Activated CD4-positive, alpha-beta T cell treated with anti-CD3 and anti-CD28 coated beads, Interleukin-2, amount 50 U/mL, for 16 hours (primary cell): ENCODE data around the gene PNMA8A.

Experiments
- DNase-seq: peaks from one replicate; pipeline ENCODE4 v3.0.0-alpha.2; 2020

PNMA8A gene

DNA sequence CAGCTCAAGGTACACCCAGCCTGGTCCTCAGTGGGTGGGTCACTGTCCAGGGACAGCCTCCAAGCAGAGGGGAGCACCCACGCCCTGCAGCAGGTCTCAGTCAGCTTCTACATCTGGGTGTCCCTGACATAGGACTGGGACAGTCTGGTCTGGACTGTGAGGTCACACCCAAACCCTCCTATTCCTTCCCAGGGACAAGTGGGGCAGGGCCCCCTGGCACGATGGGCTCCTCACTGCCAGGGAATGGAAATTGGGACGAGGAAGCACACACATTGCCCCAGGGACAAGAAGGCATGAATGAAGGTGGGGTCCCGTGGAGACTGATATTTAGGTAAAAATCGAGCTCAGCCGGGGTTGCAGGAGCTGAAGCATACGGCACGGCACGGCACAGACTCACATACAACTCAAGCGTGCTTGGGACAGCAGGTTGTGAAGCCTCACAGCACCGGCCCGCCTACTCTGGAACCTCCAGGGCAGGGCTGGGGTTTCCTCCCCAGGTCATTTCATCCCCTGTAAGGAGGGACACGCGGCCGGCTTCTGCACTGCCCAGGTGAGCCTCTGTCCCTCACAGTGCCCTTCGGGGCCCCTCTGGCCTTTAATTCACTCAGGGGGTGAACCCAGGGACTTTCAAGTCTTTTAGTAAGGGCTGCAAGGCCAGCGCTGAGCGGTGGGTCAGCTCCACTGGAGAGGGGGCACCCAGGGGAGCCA, 20.8 kb upstream of the PNMA8A start:
- DNase-seq, result no peak

DNA sequence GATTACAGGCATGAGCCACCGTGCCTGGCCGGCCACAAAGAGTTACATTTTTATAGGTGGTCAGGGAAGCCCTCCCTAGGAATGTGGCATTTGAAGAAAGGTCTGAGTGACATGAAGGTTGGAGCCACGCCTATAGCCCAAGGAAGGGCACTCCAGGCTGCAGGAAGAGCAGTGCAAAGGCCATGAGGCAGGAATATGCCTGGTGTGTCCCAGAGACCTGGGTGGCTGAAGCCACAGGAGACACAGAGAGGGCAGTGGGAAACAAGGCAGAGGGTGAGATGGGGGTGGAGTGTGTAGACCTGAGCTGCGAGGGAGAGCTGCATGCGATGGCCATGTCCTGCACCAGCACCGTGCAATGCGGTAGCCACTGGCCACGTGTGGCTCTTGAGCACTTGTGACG, 19.4 kb upstream of the PNMA8A start:
- DNase-seq, result no peak

DNA sequence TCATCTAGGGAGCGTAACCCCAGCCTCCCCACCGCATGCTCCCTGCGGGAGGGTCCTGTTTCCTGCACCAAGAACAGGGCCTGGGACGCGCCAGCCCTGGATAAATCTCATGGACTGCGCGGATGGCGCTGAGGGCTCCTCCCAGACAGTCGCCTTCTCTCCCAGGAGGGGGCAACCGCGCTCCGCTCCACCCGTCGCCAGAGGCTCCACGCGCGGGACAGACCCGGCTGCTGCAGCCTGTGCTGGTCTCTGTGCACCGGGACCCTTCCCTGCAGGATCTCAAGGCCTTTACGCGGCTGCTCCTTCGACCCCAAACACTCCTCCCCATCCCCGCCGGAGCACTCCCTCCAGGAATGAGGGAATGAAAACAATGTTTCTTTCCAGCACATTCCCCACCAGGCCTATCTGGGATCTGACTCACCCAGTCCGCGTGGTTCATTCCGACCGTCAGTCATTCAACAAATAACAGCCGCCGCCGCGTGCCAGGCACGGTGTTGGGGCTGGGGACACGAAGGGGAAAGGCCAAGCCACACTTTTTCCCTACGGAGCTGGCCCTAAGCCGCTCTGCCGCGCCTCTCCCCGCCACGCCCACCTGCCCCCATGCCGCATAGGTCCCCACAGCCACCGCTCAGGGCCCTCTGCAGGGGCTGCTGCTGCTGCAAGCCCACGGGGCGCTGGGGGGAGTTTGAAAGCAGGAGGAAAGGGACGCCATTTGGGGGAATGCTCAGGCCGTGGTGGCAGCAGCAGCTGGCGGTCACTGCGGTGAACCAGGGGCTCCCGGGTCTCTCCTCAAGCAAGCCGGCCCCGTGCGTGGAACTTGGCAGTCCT, 18.3 kb upstream of the PNMA8A start:
- no peak for DNase-seq

DNA sequence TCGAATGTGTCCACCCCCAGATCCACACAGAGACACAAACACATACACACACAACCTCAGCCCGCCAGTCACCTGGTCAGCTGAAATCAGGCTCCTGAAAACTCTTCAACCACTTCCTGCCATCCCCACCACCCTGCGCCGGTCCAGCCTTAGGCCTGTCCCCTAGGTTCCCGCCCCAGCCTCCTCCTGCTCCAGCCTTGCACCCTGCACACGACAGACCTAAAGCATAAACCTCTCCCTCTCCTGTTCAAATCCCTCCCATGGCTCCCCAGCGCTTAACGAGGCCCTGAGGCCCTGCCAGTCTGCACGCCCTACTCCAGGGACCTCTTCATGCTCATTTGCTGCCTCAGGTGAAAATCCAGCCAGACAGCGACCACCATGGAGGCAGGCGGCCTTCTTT, 17.2 kb upstream of the PNMA8A start:
- no peak for DNase-seq

DNA sequence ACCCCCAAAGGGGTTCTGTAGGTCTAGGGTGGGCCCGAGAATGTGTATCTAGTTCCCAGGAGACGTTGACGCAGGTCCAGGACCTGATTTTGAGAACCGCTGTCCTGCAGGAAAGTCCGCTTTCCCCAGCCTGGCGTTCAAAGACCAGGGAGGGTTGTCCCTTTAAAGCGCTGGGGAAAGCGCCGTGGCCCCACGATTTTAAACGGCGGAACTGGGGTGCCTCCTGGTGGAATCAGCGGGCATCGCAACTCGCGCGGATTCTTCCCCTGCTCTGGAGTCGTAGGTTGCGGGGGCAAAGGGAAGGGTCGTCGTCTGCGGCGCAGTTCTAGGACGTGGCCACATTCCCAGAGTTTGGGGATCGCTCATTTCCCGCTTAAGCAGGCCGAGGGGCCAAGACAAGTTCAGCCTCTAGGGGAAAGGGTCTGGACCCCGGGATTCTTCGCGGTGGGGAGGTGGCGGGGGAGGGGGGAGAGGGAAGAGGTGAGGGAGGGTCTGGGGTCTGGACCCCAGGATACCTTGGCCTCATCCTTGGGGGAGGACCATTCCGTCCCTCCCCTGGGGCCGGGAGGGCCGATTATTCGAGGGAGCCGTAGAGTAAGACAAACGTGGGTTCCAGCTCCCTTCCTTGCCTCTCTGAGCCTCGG, 16.6 kb upstream of the PNMA8A start:
- peak; percentile 64 for DNase-seq

DNA sequence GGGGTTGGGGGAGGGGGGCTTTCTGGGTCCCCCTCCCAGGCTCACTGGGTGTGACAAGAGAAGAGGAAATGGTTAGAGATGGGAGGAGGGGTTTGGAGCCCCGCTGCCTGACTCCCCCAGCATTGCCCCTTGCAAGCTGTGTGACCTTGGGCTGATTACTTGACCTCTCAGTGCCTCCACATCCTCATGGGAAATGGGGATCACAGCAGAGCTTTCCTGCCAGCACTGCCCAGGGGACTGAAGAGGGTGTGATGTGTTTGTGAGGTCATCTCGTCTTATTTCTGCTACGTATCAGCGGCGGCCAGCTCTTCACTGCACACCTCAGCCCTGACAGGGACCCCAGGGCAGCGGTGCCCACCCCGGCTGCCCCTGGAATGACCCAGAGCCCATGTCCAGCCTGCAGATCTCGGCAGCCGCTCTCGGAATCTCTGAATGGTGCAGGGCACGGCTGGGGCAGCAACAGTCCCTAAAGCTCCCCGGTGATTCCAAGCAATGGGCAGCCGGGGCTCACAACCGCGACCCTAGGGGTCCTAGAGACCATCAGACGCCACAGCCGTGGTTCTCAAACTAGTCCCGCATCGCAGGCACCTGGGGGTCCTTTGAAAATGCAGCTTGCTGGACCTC, 15.9 kb upstream of the PNMA8A start:
- DNase-seq, result no peak

DNA sequence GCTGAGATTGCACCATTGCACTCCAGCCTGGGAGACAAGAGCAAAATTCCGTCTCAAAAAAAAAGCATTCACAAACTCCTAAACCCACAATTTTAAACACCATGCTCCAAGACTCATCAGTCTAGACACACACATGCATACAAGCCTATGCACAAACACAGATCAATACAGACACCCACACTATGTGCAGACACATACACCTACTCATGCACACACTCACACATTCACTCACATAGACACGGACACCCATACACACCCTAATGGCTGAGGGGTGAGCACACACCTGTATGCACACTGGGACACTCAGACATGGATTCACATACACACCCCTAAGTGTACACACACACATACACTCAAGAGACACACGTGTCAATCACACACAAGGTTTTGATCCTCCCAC, 15.0 kb upstream of the PNMA8A start:
- no peak for DNase-seq

DNA sequence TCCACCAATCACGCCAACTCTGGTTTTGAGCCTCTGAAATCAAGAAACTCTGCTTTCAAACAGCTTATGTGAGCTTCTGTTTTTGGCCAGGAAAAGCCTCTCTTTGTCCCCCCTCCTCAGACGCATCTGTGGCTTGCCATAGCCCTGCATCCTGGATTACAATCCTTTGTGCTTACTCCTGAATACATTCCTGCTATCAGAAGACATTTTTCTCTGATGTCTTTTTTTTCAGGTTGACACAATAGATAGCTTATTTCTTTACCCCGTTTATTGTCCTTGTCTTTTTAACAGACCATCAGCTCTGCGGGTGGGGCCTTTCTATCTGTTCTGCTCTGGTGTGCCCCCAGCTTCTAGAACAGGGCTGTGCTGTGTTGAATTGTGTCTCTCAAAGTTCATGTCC, 13.3 kb upstream of the PNMA8A start:
- DNase-seq, result no peak

DNA sequence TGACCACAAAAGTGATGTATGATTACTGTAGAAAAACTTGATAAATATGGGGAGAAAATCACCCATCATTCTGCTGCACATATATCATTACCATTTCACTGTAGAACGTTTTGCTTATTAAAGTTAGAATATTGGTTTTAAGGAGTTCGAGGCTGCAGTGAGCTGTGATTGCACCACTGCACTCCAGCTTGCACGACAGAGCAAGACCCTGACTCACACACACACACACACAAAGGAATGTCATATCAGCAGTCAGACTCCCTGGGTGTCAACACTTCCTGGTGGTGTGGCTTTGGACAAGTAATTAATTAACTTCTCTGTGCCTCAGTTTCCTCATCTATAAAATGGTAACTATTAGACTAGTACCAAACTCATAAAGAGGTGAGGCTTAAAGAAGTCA, 11.3 kb upstream of the PNMA8A start:
- no peak for DNase-seq

DNA sequence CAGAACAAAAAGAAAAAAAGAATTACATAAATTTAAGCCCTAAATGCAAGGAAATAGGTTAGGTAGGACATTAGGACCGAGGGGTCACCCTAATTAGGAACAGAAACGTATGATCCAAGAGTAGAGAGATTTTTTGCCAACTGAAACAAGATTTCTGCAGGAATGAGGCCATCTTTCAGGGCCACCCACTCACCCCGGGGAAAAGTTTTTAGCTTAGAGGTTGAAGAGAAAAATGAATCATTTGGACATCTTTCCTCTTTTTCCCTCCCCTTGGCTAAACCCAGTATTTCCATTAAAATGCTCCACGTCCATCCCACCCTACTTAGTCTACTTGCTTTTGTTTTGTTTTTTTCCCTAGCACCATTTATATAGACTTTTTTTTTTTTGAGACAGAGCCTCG, 10.6 kb upstream of the PNMA8A start:
- DNase-seq, result no peak

DNA sequence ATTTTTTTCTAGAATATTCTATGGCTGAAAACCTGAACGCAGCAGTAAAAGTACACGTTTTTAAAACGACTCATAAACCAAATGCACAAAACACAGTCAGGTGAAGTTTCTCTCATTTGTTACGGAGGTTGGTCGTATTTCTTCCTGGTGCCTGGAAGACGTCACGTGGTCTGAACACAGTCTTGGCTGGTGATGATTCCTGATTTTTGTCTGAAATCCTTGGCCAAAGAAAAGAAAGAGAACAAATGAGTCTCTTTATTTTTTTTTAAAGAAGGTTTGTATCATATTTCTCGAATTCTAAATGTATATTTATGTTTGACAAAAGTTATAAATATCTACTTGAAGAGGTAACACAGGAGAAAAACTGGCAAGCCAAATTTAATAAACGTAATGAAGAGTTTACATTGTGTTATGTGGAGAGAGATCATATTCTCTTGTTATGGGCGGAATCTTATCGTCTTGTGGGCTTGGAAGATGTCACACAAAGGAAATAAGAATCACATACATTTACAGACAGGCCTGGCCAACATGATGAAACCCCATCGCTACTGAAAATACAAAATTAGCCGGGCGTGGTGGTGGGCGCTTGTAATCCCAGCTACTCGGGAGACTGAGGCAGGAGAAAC, 10.0 kb upstream of the PNMA8A start:
- DNase-seq, result no peak

DNA sequence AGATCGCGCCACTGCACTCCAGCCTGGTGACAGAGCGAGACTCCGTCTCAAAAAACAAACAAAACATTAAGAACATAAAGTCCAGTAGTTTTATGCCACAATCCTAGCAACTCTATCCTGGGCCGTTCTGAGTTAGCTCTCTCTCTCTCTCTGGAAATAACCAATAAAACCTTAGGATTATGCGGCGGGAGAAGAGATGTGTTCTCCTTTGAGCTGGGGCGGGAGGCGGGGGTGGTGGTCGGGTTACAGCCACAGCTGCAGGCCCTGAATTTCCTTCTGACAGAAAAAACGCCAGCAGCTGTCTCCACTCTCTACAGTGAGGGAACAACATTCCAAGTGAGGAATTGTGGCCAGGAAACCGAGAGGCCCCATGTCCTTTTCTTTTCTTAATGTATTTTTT, 9.1 kb upstream of the PNMA8A start:
- no peak for DNase-seq

DNA sequence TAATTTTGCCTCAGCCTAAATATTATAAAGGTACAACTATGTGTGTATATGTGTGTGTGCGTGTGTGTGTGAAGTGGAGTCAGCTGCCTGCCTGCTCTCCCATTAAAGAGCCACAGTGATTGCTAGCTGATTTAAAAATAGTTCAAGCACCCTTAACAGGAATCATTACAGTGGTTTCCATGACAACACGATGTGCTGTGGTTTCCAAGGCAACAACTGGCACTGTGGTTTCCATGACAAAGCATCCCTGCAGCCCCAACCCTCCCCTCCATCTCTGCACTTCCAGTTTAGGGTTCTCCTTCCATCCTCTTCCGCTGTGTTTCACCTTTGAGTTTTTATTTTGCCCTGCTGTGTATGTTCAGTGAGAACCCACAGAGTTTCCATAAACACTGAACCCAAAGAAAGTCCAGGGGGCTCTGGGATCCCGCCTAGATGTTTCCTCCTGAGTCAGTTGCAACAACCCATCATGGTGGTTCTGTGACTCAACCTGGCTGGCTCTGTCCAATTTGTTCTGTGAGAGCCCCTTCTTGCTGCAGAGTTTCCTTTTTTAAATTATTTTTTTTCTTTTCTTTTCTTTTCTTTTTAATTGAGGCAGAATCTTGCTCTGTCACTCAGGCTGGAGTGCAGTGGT, 7.1 kb upstream of the PNMA8A start:
- peak; percentile 23 for DNase-seq

DNA sequence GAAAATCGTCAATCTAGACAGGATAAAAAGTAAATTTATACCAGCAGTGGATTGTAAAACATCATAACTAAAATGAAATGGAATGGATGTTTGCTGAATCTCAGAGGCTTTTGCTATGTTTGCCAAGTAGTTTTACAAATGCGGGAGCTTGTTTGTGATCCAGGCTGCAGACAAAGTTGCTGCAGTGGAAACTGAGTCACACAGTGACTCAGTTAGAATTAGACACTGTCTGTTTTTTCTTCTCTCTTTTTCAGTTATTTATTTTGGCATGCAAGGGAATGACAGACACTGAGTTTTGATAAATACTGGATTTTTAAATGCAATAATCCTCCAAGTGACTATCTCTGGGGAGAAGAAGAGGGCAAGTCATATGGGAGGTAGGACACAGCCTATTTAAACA, 4.6 kb upstream of the PNMA8A start:
- no peak for DNase-seq

DNA sequence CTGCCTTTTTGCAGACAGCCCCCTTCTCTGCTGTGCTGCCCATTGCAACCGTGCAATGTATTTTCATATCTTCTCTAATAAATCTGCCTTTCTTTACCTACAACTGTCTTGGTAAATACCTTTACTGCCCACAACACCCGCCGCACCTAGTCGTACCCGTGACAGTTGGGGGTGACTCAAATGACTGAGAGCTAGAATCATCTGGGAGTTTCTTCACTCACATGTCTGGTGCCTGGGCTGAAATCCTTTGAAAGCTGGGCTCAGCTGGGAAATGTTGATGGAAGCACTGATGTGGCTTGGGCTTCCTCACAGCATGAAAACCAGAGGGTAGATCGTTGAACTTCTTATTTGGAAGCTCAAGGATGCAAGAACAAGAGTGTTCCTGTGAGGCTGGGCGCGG, 2.8 kb upstream of the PNMA8A start:
- DNase-seq, result no peak

DNA sequence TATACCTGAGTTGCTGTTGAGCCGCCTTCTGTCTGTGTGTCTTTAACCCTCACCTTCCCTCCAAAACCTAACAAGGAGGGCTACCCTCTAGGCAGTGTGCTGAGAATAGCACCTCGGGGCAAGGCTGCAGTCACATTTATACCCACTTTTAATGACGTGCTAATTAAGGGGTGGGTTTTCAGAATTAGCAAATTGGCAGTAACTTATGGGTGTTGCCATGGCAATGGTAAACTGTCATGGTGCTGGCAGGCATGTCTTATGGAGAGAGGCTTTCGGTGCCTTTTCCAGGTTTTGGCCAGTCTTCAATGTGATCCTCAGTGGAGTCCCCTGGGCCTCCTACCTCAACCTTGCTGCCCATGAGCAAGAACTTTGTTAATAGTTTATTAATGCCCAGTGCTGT, 1.2 kb upstream of the PNMA8A start:
- no peak for DNase-seq

DNA sequence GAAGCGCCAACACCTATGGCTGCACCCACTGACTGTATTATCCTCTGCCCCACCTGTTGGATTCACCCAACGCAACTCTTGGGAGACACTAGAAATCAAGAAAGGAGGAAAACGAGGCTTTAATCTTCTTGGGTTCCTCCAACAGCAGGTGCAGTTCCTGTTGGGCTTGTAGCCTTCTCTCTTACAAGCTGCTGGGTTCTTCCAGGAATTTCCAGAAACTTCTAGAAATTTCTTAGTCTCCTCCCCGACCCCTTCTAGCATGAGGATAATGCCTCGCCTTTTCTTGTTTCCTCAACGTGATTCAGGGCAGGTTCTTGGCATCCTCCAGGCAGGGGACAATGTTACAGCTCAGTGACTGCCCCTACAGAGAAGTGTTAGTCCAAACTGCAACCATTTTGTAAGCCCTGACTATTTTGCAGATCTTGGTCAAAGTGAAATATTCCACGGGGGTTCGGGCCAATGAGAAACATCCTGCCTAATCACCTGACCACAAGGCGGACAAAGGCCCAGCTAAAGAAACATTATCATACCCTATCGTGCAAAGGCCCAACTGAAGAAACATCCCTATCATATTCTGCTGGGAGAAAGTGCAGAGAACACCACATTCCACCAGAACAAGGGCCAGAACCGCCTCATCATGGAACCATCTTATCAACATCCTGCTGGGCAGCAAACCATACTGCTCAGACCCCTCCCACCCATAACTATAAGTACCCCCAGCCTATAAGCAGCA, 614 bp upstream of the PNMA8A start:
- DNase-seq, result no peak

DNA sequence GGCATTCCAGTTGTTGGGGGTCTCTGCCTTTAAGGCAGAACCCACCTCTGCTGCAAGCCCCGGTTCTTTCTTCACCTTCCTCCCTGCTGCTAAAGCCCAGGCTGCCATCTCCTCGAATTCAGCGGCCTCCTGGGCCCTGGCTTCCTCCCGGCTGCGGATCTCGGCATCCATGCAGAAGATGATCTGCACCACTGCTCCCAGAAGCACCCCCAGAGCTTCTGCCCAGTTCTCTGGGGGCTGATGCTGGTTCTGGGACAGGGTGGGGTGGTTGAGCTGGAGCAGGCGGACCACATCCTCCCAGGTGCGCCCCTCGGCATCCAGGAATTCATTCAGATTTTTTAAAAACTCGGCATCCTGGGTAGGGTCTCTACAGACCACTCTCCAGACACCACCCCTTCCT, 987 bp downstream of the PNMA8A start:
- no peak for DNase-seq

DNA sequence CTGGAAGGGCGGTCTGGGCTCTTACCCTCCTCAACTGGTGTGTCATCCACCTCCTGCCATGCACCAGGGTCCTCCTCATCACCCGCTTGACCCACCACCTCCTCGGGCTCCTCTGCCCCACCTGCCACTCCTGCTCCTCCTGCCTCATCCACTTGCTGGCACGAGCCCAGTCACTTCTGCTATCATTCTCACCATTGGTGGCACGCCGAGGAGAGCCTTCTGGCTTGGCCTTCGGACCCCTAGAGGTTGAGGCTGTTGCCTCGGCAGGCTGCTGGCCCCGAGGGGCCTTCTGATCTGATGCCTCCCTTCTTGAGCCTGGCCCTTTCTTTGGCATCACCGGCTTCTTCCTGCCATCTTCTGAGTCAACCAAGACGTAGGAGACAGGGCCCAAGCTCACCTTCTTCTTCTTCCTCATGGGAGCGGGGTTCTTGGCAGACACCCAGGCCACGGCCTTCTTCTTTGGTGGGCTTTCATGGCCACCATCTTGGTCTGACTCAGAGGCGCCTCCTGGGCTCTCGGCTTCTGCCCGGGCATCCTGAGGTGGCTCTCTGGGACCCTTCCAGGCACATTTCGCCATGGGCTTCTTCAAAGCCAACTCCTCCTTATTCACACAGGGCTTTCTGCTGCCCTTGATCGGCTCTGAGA, 1.7 kb downstream of the PNMA8A start:
- DNase-seq, result no peak

DNA sequence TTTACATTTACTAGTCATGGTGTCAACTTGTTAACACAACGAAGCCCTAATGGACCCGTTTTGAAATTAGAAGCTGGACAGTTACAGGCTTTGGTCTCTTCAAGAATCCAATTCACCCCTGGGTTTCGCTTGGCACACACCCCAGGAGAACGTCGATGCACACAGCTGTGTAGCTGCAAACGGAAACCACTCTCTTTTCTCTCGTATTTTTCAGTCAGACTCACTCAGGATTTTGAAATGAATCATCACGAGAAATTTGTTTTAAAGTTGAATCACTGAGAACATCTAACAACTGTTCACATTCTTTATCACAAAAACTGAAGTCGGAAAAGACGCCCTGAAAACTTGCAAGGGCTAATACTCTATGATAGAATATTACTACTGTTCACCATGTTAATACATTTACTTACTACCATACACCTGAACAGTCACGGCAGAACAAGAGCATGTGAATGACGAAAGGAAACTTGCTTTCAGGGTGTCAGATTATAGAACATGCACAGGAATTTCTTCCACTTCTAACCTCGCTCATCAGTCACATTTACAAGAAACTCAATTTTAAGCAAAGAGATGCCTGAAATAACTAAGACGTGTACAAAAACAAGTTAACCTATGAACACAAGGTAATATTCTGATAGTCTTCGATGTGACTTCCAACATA, 4.7 kb downstream of the PNMA8A start:
- DNase-seq, result peak; percentile 48

DNA sequence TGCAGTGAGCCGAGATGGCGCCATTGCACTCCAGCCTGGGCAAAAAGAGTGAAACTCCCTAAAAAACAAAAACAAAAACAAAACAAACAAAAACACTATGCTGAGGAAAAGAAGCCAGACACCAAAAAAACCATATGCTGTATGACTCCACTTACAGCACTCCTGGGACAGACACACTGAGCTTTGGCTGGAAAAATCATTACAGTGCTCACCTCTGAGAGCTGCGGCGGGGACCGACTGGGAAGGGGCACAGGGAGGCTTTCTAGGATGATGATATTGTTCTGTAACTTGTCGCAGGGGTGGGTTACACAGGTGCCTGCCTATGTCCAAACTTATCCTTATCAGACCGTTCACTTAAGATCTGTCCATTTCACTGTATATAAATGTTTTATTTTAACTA, 7.8 kb downstream of the PNMA8A start:
- DNase-seq, result no peak
